Mucosa of rectum (tissue), 2 donors: ENCODE results near the gene ZC3HAV1.
"Not testable (repeated sequence)": the region's sequence is repeated elsewhere in the genome, so short reads cannot be mapped to it uniquely, and the experiment has no call there.

ENCODE experiments used
- H3K27ac ChIP-seq, 2 donors: one replicate each; pipeline ENCODE4 v1.7.0; 2013; ENCODE audit warnings: inconsistent platforms in 2 of 2, low read depth in 2 of 2, low read length in 2 of 2
- H3K27me3 ChIP-seq, 2 donors: one replicate each; pipeline ENCODE4 v1.7.0; 2013; ENCODE audit warnings: low read length in 2 of 2; ENCODE audit not compliant: control insufficient read depth in 2 of 2, insufficient read depth in 2 of 2
- H3K36me3 ChIP-seq, 2 donors: one replicate each; pipeline ENCODE4 v1.7.0; 2013; ENCODE audit warnings: low read length in 2 of 2; ENCODE audit not compliant: control insufficient read depth in 2 of 2, insufficient read depth in 2 of 2
- H3K4me1 ChIP-seq, 2 donors: one replicate each; pipeline ENCODE4 v1.7.0; 2013; ENCODE audit warnings: low read length in 2 of 2, mild to moderate bottlenecking in 1 of 2; ENCODE audit not compliant: control insufficient read depth in 2 of 2, insufficient read depth in 2 of 2
- H3K4me3 ChIP-seq, 2 donors: one replicate each; pipeline ENCODE4 v1.7.0; 2013; ENCODE audit warnings: low read length in 2 of 2
- H3K9ac ChIP-seq, 2 donors: one replicate each; pipeline ENCODE4 v1.7.0; 2013; ENCODE audit warnings: low read length in 2 of 2, low read depth in 1 of 2, mild to moderate bottlenecking in 1 of 2
- H3K9me3 ChIP-seq, 2 donors: one replicate each; pipeline ENCODE4 v1.7.0; 2013; ENCODE audit warnings: low read length in 2 of 2; ENCODE audit not compliant: control insufficient read depth in 2 of 2
- donor health status: healthy.
- donor health status: Normal muscosa, but diverticular disease.

ZC3HAV1 gene

DNA sequence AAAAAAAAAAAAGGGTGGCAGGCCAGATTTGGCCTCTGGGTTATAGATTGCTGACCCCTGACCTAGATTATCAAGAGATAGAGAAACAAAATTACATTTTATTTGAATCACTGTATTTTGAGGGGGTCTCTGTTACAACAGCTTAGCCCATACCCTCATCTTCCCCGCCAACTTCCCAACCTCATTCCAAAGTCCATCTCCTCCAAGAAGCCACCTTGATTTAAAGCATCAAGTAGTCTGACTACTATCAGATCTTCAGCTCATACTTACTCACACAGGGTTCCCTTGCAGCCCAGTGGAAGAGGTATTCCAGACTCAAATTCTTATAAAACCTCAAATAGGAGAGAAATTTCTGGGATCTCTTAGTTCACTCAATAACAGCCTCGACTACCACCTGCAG lies 20.4 kb downstream of the ZC3HAV1 start:
- Histone ChIP-seq H3K27me3 (no peaks in the 10 kb centered on the region), H3K27ac (no peak overlapping the region), H3K4me3 (no peak overlapping the region), H3K36me3 (peaks cover 30 to 45% of the 10 kb centered on the region in 2 donors), H3K9ac (no peak overlapping the region), H3K4me1 (no peaks in the 10 kb centered on the region), H3K9me3 (no peaks in the 10 kb centered on the region)

GRCh38 chr7:139088268-139088667 lies 21.3 kb downstream of the ZC3HAV1 start:
- Histone ChIP-seq H3K9ac (no peak overlapping the region), H3K4me1 (no peaks in the 10 kb centered on the region), H3K27ac (no peak overlapping the region), H3K4me3 (no peak overlapping the region), H3K36me3 (peaks cover 37 to 51% of the 10 kb centered on the region in 2 donors), H3K9me3 (no peaks in the 10 kb centered on the region), H3K27me3 (no peaks in the 10 kb centered on the region)

- H3K27me3 ChIP-seq, result no peaks in the 10 kb centered on the region
- peaks cover 42 to 61% of the 10 kb centered on the region in 2 donors for H3K36me3 ChIP-seq
Observed at GRCh38 chr7:139087212-139087611, 22.3 kb downstream of the ZC3HAV1 start.

GRCh38 chr7:139086454-139086853 lies 23.1 kb downstream of the ZC3HAV1 start:
- H3K9me3 ChIP-seq, result no peaks in the 10 kb centered on the region
- H3K9ac ChIP-seq, result no peak overlapping the region
- H3K4me1 ChIP-seq, result no peaks in the 10 kb centered on the region
- H3K27ac ChIP-seq, result no peak overlapping the region
- H3K36me3 ChIP-seq, result peaks cover 42 to 61% of the 10 kb centered on the region in 2 donors
- no peak overlapping the region for H3K4me3 ChIP-seq
- no peaks in the 10 kb centered on the region for H3K27me3 ChIP-seq

More at GRCh38 chr7:139087212-139087611, 22.3 kb downstream of the ZC3HAV1 start:
- Histone ChIP-seq H3K27ac (no peak overlapping the region), H3K9me3 (no peaks in the 10 kb centered on the region), H3K9ac (no peak overlapping the region), H3K4me1 (no peaks in the 10 kb centered on the region), H3K4me3 (no peak overlapping the region)

DNA sequence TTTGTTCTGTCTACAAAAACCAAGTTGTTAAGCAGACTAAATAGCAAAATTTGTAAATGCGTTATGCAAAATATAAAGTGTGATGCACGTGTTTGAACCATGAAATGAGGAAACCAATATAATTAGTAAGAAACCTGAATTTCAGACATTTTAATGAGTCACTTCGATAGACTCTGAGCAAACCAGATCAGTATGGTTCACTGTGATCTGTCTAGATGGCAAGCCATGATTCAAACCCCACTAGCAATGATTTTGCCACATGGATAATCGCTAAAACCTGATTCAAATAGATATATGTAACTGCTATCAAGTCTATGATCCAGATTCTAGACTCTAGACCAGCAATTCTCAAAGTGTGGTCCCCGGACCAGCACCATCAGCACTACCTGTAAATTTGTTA lies 24.8 kb downstream of the ZC3HAV1 start:
- H3K36me3 ChIP-seq, result peaks cover 56 to 78% of the 10 kb centered on the region in 2 donors
- H3K27ac ChIP-seq, result no peak overlapping the region
- H3K27me3 ChIP-seq, result no peaks in the 10 kb centered on the region
- H3K9me3 ChIP-seq, result no peaks in the 10 kb centered on the region
- H3K4me3 ChIP-seq, result no peak overlapping the region
- H3K9ac ChIP-seq, result no peak overlapping the region
- no peaks in the 10 kb centered on the region for H3K4me1 ChIP-seq

GRCh38 chr7:139081584-139081983 lies 27.9 kb downstream of the ZC3HAV1 start:
- peaks cover 64 to 83% of the 10 kb centered on the region in 2 donors for H3K36me3 ChIP-seq
- H3K4me3 ChIP-seq, result no peak overlapping the region
- no peaks in the 10 kb centered on the region for H3K4me1 ChIP-seq
- no peaks in the 10 kb centered on the region for H3K27me3 ChIP-seq
- H3K9ac ChIP-seq, result no peak overlapping the region
- no peaks in the 10 kb centered on the region for H3K9me3 ChIP-seq
- no peak overlapping the region for H3K27ac ChIP-seq

DNA sequence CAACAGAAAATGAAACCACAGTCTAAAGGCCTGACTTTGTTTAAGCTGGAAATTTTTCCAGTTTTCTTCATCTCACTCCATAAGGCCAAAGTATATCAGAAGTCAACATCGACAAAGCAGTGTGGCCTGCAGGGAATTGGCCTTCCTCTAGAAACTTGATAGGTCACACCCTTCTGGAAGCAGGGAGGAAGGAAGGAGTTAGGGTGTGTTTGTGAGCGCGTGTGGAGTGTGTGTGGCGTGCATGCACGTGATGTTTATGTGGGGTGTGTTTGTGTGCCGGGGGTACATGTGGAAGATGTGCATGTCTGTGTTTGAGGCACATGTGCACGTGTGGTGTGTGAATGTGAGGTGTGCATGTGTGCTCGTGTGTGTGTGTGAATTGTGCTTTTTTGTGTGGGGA lies 28.6 kb downstream of the ZC3HAV1 start:
- H3K4me3 ChIP-seq, result no peak overlapping the region
- no peak overlapping the region for H3K9ac ChIP-seq
- H3K27me3 ChIP-seq, result no peaks in the 10 kb centered on the region
- no peaks in the 10 kb centered on the region for H3K9me3 ChIP-seq
- peaks cover 67 to 81% of the 10 kb centered on the region in 2 donors for H3K36me3 ChIP-seq
- no peaks in the 10 kb centered on the region for H3K4me1 ChIP-seq
- H3K27ac ChIP-seq, result no peak overlapping the region

DNA sequence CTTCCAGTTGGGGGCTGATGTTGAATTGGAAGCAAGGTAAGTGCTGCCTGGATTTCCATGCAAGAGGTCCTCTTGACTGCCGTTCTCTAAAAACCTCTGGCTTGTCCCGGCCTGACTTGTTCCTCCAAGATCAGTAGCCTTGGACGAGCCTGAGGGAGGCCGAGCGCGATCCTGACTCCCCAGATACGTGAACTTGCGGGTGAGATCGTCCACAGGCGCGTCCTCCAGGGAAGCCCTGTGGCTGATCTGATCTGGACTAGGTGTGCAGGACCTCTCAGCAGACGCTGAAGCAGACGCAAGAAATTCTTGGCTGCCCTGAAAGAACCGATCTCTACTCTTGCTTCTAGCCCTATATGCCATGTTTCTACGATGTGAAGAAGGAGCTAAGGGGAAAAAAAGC lies 29.7 kb downstream of the ZC3HAV1 start:
- peaks cover 61 to 76% of the 10 kb centered on the region in 2 donors for H3K36me3 ChIP-seq
- no peak overlapping the region for H3K9ac ChIP-seq
- H3K4me3 ChIP-seq, result no peak overlapping the region
- H3K27me3 ChIP-seq, result no peaks in the 10 kb centered on the region
- H3K4me1 ChIP-seq, result peaks cover under 1 to 1% of the 10 kb centered on the region in 2 donors
- no peak overlapping the region for H3K27ac ChIP-seq
- no peaks in the 10 kb centered on the region for H3K9me3 ChIP-seq

- Histone ChIP-seq H3K9ac (no peak overlapping the region), H3K9me3 (no peaks in the 10 kb centered on the region), H3K27ac (no peak overlapping the region), H3K27me3 (no peaks in the 10 kb centered on the region), H3K4me3 (no peak overlapping the region), H3K4me1 (peaks cover 2% of the 10 kb centered on the region in 2 donors), H3K36me3 (peaks cover 55 to 70% of the 10 kb centered on the region in 2 donors)
Observed at GRCh38 chr7:139078911-139079310, 30.6 kb downstream of the ZC3HAV1 start.

- H3K4me3 ChIP-seq, result no peak overlapping the region
- H3K9me3 ChIP-seq, result no peaks in the 10 kb centered on the region
- no peak overlapping the region for H3K27ac ChIP-seq
- H3K36me3 ChIP-seq, result peaks cover 55 to 70% of the 10 kb centered on the region in 2 donors
- no peaks in the 10 kb centered on the region for H3K27me3 ChIP-seq
- H3K9ac ChIP-seq, result no peak overlapping the region
- H3K4me1 ChIP-seq, result peaks cover 2% of the 10 kb centered on the region in 2 donors
Observed at GRCh38 chr7:139078399-139078798, 31.1 kb downstream of the ZC3HAV1 start.

- H3K9ac ChIP-seq, H3K4me1 ChIP-seq, H3K4me3 ChIP-seq, H3K9me3 ChIP-seq, H3K27ac ChIP-seq, H3K27me3 ChIP-seq: not testable (repeated sequence)
- H3K36me3 ChIP-seq, result peaks cover 52 to 67% of the 10 kb centered on the region in 2 donors
Observed at GRCh38 chr7:139077706-139078105, 31.8 kb downstream of the ZC3HAV1 start.
